Ovary (tissue), 3 donors: ENCODE results near the gene CACNA1H.

Experiments used
- CTCF ChIP-seq, 3 donors: fragments of 450-650 bp in 2 of 3; fragments of 200-600 bp in 1 of 3; IDR thresholded peaks; one replicate each; pipeline versions ENCODE4 v1.5.1 to v1.8.0; 2016 to 2022; ENCODE audit warnings: antibody characterized with exemption in 3 of 3, mild to moderate bottlenecking in 1 of 3
- POLR2A ChIP-seq: fragments of 450-650 bp; IDR thresholded peaks from one replicate; pipeline ENCODE4 v1.6.1; 2017; ENCODE audit warnings: antibody characterized with exemption, mild to moderate bottlenecking, moderate library complexity
- donor health status: DM: no; HTN: no; CAD: no.

GRCh38 chr16:1245452-1246020, 92.6 kb downstream of the CACNA1H start:
- TF ChIP-seq POLR2A (no peak), CTCF (IDR thresholded peaks at IDR 0.05) (no peak)
